NCI-H510A treated with DMSO at 0.1 percent for 48 hours (cell line): Measurements from ENCODE around the gene KLHL14.
A peak's percentile ranks its signal among the peaks of the same experiment; 100 is the strongest.
"Not testable (repeated sequence)": the region's sequence is repeated elsewhere in the genome, so short reads cannot be mapped to it uniquely, and the experiment has no call there.

Experiments
- DNase-seq: peaks from one replicate; lab custom pipeline; 2025; lab: John Stamatoyannopoulos, UW

The KLHL14 gene

GRCh38 chr18:32772581-32773381, at the start of gene KLHL14:
Gene KLHL14 (minus strand): TSS chr18:32773023. CDS start chr18:32770591, 2,432 bp downstream.
- no peak for DNase-seq

GRCh38 chr18:32822197-32822596, 49.4 kb upstream of the KLHL14 start:
- DNase-seq, result no peak

- DNase-seq, result no peak
Observed at GRCh38 chr18:32815881-32816280, 43.1 kb upstream of the KLHL14 start.

- DNase-seq, result no peak
Observed at GRCh38 chr18:32812342-32812741, 39.5 kb upstream of the KLHL14 start.

GRCh38 chr18:32810314-32810713, 37.5 kb upstream of the KLHL14 start:
- DNase-seq, result no peak

- DNase-seq, result no peak
Observed at GRCh38 chr18:32805354-32805753, 32.5 kb upstream of the KLHL14 start.

GRCh38 chr18:32804134-32804888, 31.5 kb upstream of the KLHL14 start:
- no peak for DNase-seq

- DNase-seq, result peak; percentile 30
Observed at GRCh38 chr18:32803568-32803967, 30.7 kb upstream of the KLHL14 start.

- DNase-seq, result no peak
Observed at GRCh38 chr18:32802591-32803451, 30.0 kb upstream of the KLHL14 start.

- no peak for DNase-seq
Observed at GRCh38 chr18:32801228-32801627, 28.4 kb upstream of the KLHL14 start.

- no peak for DNase-seq
Observed at GRCh38 chr18:32798209-32798960, 25.6 kb upstream of the KLHL14 start.

- not testable (repeated sequence) for DNase-seq
Observed at GRCh38 chr18:32794667-32795066, 21.8 kb upstream of the KLHL14 start.

GRCh38 chr18:32779010-32779409, 6.2 kb upstream of the KLHL14 start:
- no peak for DNase-seq

- DNase-seq, result no peak
Observed at GRCh38 chr18:32777049-32777448, 4.2 kb upstream of the KLHL14 start.

GRCh38 chr18:32776561-32776960, 3.7 kb upstream of the KLHL14 start:
- DNase-seq, result no peak

GRCh38 chr18:32775628-32776027, 2.8 kb upstream of the KLHL14 start:
- DNase-seq, result no peak

GRCh38 chr18:32773382-32773712, 524 bp upstream of the KLHL14 start:
- DNase-seq, result no peak

- DNase-seq, result peak; percentile 59
Observed at GRCh38 chr18:32771871-32772580, 797 bp downstream of the KLHL14 start.

GRCh38 chr18:32771169-32771751, 1.6 kb downstream of the KLHL14 start:
- peak; percentile 79 for DNase-seq

- no peak for DNase-seq
Observed at GRCh38 chr18:32770666-32771168, 2.1 kb downstream of the KLHL14 start.
